COLO668 (cell line): ENCODE measurements around the gene ZNF679.
A peak's percentile ranks its signal among the peaks of the same experiment; 100 is the strongest.

Source experiments
- DNase-seq: peaks from one replicate; lab custom pipeline; 2025; ENCODE audit not compliant: unreplicated experiment; lab: John Stamatoyannopoulos, UW

The ZNF679 gene

GRCh38 chr7:64308016-64308270 lies 79.7 kb downstream of the ZNF679 start:
- peak; percentile 28 for DNase-seq

GRCh38 chr7:64310426-64310825 lies 82.2 kb downstream of the ZNF679 start:
- DNase-seq: no peak

GRCh38 chr7:64312826-64313225 lies 84.6 kb downstream of the ZNF679 start:
- DNase-seq: no peak

GRCh38 chr7:64313740-64314491 lies 85.6 kb downstream of the ZNF679 start, which contains the start of gene ZNF736:
Gene ZNF736 (plus strand): TSS chr7:64313961. CDS start chr7:64314151, 190 bp downstream.
- DNase-seq: peak; percentile 92

- peak; percentile 34 for DNase-seq
Measured at GRCh38 chr7:64314566-64314965, 86.3 kb downstream of the ZNF679 start.

GRCh38 chr7:64316031-64316742 lies 87.9 kb downstream of the ZNF679 start:
- DNase-seq: peak; percentile 52
